GM23338 (cell line): Measurements from ENCODE around the gene STAU1.

Experiments
- CREB1 ChIP-seq: fragments of 250-450 bp; sonication (Bioruptor Pico); IDR thresholded peaks from 2 replicates; pipeline ENCODE4 v1.5.0; 2020; ENCODE audit warnings: low read depth, mild to moderate bottlenecking, moderate library complexity
- CTCF ChIP-seq, 2 experiments: fragments of 200-600 bp in 1 of 2; sonication (generic) in 1 of 2; conservative IDR thresholded peaks; 2 replicates each; pipeline versions ENCODE4 v1.5.1 to v1.6.1; 2016 to 2017; ENCODE audit warnings: antibody characterized with exemption in 2 of 2, low read depth in 2 of 2, mild to moderate bottlenecking in 2 of 2, moderate library complexity in 1 of 2
- EZH2 ChIP-seq: fragments of 200-600 bp; sonication (generic); IDR thresholded peaks from one replicate; pipeline ENCODE4 v1.8.0; 2017; ENCODE audit warnings: antibody characterized with exemption, mild to moderate bottlenecking, low read depth; ENCODE audit not compliant: unreplicated experiment
- EZH2phosphoT487 ChIP-seq: fragments of 200-600 bp; sonication (generic); IDR thresholded peaks from one replicate; pipeline ENCODE4 v1.8.1; 2018; ENCODE audit warnings: antibody characterized with exemption; ENCODE audit not compliant: unreplicated experiment
- JUNB ChIP-seq: IDR thresholded peaks from one replicate; pipeline ENCODE4 v1.6.1; 2016; ENCODE audit warnings: antibody characterized with exemption; ENCODE audit not compliant: unreplicated experiment
- POLR2AphosphoS5 ChIP-seq: IDR thresholded peaks from 2 replicates; pipeline ENCODE4 v1.6.1; 2016; ENCODE audit warnings: antibody characterized with exemption, low read depth
- REST ChIP-seq: IDR thresholded peaks from one replicate; pipeline ENCODE4 v1.6.1; 2018; ENCODE audit warnings: antibody characterized with exemption; ENCODE audit not compliant: unreplicated experiment
- ZNF331 ChIP-seq: fragments of 250-450 bp; sonication (Bioruptor Pico); IDR thresholded peaks from 2 replicates; pipeline ENCODE4 v1.5.0; 2020; ENCODE audit warnings: low read depth, mild to moderate bottlenecking, moderate library complexity

GRCh38 chr20:49140411-49140810 is 47.7 kb downstream of the STAU1 start:
- TF ChIP-seq CTCF (conservative IDR thresholded peaks at IDR 0.05; ENCODE audit: low read depth in 2 of 2): no peak
- TF ChIP-seq EZH2: no peak
- TF ChIP-seq EZH2phosphoT487: no peak
- no peak for TF ChIP-seq JUNB
- TF ChIP-seq CREB1 (CRISPR knock-in tag): no peak
- no peak for TF ChIP-seq ZNF331 (CRISPR knock-in tag)
- TF ChIP-seq POLR2AphosphoS5: no peak
- TF ChIP-seq REST: no peak
